ENCODE measurements around the gene PIEZO2.

The PIEZO2 gene

GRCh38 chr18:11055721-11056120 is 93.6 kb downstream of the PIEZO2 start:
- TF ChIP-seq ZFX (IDR thresholded peaks at IDR 0.05; ENCODE audit: borderline replicate concordance): no peak
- TF ChIP-seq, protein P1, sequence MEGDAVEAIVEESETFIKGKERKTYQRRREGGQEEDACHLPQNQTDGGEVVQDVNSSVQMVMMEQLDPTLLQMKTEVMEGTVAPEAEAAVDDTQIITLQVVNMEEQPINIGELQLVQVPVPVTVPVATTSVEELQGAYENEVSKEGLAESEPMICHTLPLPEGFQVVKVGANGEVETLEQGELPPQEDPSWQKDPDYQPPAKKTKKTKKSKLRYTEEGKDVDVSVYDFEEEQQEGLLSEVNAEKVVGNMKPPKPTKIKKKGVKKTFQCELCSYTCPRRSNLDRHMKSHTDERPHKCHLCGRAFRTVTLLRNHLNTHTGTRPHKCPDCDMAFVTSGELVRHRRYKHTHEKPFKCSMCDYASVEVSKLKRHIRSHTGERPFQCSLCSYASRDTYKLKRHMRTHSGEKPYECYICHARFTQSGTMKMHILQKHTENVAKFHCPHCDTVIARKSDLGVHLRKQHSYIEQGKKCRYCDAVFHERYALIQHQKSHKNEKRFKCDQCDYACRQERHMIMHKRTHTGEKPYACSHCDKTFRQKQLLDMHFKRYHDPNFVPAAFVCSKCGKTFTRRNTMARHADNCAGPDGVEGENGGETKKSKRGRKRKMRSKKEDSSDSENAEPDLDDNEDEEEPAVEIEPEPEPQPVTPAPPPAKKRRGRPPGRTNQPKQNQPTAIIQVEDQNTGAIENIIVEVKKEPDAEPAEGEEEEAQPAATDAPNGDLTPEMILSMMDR (IDR thresholded peaks at IDR 0.05): no peak

DNA sequence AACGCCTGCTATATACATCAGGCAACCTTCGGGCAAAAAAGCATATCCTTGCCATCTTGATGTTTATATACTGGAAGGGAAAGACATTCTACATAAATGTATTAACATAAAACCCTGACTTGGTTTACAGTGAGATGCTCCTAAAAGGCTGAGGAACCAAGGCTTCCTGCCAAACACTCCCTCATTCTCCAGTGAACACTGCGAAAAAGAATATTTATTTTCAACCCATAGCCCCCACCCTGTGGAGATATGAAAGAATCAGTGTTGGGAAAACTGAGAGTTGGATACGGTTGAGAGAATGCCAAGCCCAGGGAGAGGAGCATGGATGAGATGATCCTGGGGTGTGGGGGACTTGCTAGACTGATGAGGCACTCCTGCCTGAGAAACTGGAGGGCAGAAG is 94.9 kb downstream of the PIEZO2 start:
- TF ChIP-seq, protein P1 (IDR thresholded peaks at IDR 0.05): no peak
- TF ChIP-seq ZFX (IDR thresholded peaks at IDR 0.05; ENCODE audit: borderline replicate concordance): no peak
- no peak overlapping the region for H3K27ac ChIP-seq

More at GRCh38 chr18:11055721-11056120, 93.6 kb downstream of the PIEZO2 start:
- H3K27ac ChIP-seq: no peak overlapping the region

DNA sequence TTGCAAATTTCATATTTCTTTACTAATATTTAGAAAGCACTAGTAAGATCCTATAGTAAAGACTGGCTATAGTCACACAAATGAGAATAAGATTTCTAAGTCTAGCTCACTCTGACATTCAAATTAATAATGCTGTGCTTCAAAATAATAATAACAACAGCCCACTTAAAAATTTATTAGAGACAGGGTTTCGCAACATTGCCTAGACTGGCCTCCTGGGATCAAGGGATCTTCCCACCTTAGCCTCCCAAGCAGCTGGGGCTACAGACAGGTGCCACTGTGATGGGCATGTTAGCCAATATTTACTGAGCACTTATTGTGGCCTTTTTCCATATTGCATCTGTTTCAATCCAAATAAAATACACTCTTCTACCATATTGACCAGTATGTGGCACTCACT is 96.1 kb downstream of the PIEZO2 start:
- no peak for TF ChIP-seq ZFX (IDR thresholded peaks at IDR 0.05; ENCODE audit: borderline replicate concordance)
- TF ChIP-seq, protein P1 (IDR thresholded peaks at IDR 0.05): no peak
- H3K27ac ChIP-seq: no peak overlapping the region

DNA sequence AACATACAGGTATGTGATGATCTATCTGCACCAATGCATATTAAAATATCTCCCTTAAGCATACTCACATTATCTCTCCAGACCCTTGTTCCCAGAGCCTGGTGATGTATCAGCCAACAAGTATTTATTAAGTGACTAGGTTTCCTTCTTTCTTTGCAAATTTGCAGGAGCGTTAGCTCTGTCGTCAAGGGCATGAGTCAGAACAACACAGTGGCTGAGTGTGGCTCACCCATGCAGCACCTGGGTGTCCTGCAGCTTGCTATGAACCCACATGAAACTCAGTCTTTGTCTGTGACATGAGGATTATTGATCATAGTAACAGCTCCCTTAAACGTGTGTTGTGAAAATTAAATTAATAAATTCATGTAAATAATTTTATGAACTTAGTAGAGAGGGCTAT is 96.6 kb downstream of the PIEZO2 start:
- no peak for TF ChIP-seq ZFX (IDR thresholded peaks at IDR 0.05; ENCODE audit: borderline replicate concordance)
- TF ChIP-seq, protein P1 (IDR thresholded peaks at IDR 0.05): no peak
- no peak overlapping the region for H3K27ac ChIP-seq

GRCh38 chr18:11051462-11051861 is 97.9 kb downstream of the PIEZO2 start:
- no peak for TF ChIP-seq ZFX (IDR thresholded peaks at IDR 0.05; ENCODE audit: borderline replicate concordance)
- TF ChIP-seq, protein P1 (IDR thresholded peaks at IDR 0.05): no peak
- no peak overlapping the region for H3K27ac ChIP-seq

- TF ChIP-seq, protein P1 (IDR thresholded peaks at IDR 0.05): no peak
- TF ChIP-seq ZFX (IDR thresholded peaks at IDR 0.05; ENCODE audit: borderline replicate concordance): no peak
- no peak overlapping the region for H3K27ac ChIP-seq
These were observed 98.4 kb downstream of the PIEZO2 start for GRCh38 chr18:11050966-11051365.

DNA sequence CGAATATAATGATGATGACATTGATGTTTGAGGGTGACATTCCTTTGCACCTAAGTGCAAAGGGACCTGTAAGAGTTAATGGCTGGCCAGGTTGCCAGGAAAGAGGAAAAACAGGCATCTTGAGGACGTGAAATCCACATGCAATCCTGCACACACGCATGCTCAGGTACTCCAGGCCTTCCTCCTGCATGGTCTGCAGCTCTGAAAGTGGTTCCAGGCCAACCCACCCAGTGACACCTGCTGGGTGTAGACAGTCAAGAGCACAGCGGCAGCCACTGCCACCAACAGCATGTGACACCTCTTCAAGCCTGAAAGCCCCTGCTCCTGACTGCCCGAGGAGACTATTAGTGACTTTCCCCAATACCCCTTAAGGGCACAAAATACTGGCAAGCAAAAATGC is 101.6 kb downstream of the PIEZO2 start:
- no peak overlapping the region for H3K27ac ChIP-seq
- TF ChIP-seq ZFX (IDR thresholded peaks at IDR 0.05; ENCODE audit: borderline replicate concordance): no peak
- TF ChIP-seq, protein P1 (IDR thresholded peaks at IDR 0.05): no peak
